HG02678 (cell line): ENCODE results near the gene TTF2.

Experiments used
- ATAC-seq: cut with Tn5 transposase; IDR thresholded peaks from one replicate; pipeline ENCODE4 v1.9.1; 2021; ENCODE audit warnings: mild to moderate bottlenecking, moderate library complexity; ENCODE audit not compliant: unreplicated experiment

Gene TTF2

GRCh38 chr1:117059678-117060440, at the start of gene TTF2:
TSS of gene TTF2 (plus strand) at chr1:117060326. CDS start at chr1:117060347, 21 bp downstream.
- peak; percentile 95 for ATAC-seq

DNA sequence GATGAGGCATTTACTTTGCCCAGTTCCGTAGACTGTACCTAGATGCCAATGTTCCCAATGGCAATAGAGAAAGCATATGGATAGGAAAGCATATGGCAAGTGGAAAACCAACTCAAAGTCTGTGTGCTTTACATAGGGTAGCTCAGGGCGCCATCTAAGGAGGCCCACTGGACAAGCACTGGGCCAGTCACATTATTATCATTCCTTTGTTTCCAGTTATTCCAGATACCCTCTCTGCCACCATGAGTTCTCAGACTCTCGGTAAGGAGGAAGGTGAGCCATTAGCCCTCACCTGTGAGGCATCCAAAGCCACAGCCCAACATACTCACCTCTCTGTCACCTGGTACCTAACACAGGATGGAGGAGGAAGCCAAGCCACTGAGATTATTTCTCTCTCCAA, 48.8 kb upstream of the TTF2 start:
- no peak for ATAC-seq

- ATAC-seq: no peak
Measured at GRCh38 chr1:117013309-117013858, 46.7 kb upstream of the TTF2 start.

DNA sequence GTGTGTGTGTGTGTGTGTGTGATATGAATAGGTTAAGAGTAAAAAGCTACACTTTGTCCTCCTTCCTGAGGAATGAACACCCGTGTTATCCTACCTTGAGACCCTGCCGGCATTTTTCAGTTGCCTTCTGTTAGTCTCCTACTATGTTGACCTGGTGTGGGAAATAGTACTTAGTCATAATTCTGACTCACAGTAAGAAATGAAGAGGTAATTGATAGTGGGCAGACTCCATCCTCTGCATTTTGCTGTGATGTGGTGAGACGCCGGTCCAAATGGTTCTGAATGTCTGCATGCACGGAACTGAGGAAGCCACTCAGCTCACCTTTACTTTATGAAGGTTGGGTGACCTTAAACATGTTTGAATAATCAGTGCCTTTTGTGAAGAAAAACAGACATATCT, 45.9 kb upstream of the TTF2 start:
- no peak for ATAC-seq

GRCh38 chr1:117015724-117016123, 44.4 kb upstream of the TTF2 start:
- no peak for ATAC-seq

DNA sequence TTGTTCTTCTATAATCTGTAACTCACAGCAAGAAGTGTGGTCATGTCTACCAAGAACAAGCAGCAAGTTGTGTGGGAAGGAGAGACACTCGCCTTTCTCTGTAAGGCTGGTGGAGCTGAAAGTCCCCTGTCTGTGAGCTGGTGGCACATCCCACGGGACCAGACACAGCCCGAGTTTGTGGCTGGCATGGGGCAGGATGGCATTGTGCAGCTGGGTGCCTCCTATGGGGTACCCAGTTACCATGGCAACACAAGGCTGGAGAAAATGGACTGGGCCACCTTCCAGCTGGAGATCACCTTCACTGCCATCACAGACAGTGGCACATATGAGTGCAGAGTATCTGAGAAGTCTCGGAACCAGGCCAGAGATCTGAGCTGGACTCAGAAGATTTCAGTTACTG, 43.1 kb upstream of the TTF2 start:
- ATAC-seq: peak; percentile 23

GRCh38 chr1:117017648-117018047, 42.5 kb upstream of the TTF2 start:
- peak; percentile 83 for ATAC-seq

- ATAC-seq: no peak
Measured at GRCh38 chr1:117020526-117021156, 39.5 kb upstream of the TTF2 start.

- no peak for ATAC-seq
Measured at GRCh38 chr1:117022114-117022513, 38.0 kb upstream of the TTF2 start.

- no peak for ATAC-seq
Measured at GRCh38 chr1:117025568-117025967, 34.6 kb upstream of the TTF2 start.

DNA sequence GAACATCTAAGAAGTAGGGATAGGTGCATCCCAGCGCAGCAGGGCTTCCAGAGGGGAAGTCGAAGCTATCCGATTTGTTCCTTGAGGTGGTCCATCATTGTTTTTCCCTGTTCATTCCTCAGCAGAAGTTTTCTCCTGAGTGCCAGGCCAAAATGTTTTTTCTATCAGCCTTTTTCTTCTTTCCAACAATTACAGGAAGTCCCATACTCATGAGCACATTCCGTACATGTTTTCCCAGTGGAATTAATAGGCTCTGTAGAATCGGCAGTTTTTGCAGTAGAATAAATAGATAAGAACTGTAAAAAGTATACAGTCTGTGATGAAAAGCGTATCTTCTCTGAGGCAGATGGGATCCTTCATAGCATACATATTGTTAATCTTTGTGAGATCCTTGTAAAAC, 33.8 kb upstream of the TTF2 start:
- no peak for ATAC-seq

DNA sequence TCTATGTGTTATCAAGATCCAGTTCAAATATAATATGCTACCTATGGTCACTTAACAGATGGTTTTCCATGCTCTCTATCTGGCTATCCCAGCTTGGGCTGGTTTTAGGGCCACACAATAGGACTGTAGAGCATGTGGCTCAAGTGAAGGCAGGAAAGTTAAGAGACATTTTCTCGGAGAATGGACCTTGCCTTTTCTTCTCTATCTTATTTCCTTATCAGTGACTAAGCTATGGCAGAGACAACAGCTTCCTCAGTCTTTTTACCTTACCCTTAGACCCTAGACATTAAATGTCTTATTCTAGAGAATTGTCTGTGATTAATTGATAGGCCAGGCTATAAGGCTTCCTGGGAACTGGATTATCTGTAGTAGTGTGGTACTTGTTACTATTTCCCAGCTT, 30.4 kb upstream of the TTF2 start:
- no peak for ATAC-seq

GRCh38 chr1:117030271-117030877, 29.8 kb upstream of the TTF2 start:
- no peak for ATAC-seq

- no peak for ATAC-seq
Measured at GRCh38 chr1:117032266-117032665, 27.9 kb upstream of the TTF2 start.

DNA sequence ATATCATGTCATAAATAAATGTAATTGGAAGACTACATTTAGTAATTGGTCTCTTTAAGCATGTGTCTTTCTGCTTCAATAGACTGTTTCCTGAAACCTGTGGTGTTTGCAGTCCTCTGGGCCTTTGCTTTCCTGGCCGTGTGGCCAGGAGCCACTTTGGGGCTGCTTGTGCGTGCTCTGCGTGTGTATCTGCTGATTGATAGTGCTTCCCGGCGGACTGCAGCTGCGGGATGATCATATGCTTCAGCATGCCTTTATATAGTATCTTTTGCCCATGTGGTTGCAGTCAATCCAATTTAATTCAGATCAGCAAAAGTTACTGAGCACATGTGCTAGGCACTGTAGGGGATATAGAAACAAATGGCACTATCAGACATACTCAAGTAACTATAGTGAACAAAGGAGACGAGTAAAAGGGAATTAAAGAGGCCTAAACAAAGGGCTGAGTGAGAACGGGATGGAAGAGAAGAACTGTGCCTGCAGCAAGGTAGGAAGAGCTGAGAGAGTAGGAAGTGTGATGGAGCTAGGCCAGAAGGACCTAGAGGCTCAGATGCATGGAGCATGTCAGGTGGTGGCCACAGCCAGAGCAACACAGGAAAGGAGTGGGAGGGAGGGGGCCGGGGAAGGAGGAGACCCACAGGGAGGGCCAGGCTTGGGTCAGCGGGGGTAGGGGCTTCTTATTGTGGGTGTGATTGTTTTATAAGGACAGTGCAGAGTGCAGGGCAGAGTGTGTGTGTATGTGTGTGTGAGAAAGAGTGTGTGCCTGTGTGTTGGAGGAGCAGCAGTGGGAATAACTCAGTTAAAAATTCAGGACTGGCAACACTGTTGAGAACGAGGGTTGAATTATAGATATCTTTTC, 27.2 kb upstream of the TTF2 start:
- no peak for ATAC-seq

DNA sequence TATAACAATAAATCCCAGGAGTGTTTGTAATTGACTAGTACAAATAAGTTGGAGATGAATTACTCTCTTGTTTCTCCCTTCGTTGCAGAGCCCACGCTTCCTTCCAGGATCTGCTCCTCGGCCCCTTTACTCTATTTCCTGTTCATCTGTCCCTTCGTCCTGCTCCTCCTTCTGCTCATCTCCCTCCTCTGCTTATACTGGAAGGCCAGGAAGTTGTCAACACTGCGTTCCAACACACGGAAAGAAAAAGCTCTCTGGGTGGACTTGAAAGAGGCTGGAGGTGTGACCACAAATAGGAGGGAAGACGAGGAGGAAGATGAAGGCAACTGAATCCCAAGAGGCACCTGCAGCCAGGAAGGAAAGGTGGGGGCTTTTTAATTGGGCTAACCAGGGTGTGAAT, 26.4 kb upstream of the TTF2 start:
- ATAC-seq: no peak

DNA sequence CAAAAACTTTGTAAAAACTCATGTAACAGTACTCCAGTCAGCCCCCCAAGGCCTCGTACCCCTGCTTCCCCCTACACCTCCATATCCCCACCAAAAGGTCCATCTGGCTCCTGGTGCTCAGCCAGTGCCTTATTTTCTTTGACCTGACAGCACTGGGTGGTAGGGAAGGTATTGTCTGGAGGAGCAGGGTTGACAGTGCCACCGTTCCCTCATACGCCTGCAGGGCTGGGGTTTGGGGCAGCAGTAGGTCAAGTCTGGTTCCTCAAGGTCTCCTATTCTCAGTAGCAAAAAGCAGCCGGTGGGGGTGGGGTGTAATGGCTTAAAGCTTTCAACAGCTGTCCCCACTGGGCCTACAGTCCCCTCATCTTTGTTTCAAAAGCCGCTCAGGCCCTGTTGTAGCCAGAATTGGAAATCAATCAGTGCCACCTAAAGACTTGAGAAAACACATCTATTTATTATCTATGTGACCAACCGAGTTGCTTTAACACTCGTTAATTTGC, 25.3 kb upstream of the TTF2 start:
- no peak for ATAC-seq

- no peak for ATAC-seq
Measured at GRCh38 chr1:117036018-117036461, 24.1 kb upstream of the TTF2 start.

DNA sequence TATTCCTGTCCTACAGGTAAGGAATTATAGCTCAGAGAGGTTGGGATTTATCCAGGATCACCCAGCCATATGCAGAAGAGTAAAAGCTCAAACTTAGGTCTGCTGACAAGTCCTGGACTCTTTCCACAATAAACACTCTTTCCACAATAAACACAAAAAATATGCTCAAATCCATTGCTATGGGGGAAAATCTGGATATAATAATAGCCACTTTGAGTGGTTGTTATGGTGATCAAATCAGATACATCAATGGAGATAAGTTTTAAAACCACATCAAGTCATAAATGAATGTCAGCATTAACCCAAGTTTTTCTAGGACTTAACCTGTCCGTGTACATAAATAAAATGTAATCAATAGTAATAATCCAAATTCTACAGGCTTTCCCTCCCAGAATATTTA, 22.3 kb upstream of the TTF2 start:
- ATAC-seq: no peak

GRCh38 chr1:117038236-117038635, 21.9 kb upstream of the TTF2 start:
- ATAC-seq: no peak

- no peak for ATAC-seq
Measured at GRCh38 chr1:117044217-117044616, 15.9 kb upstream of the TTF2 start.
